Kidney (tissue), 22 donors: ENCODE results near the gene USP47. TPM values are rescaled to one million over a fixed set of nuclear protein-coding genes. Genes with fewer than 3 reads are reported as not detected.

ENCODE experiments used
- DNase-seq, 5 donors: peaks; one replicate each; pipeline ENCODE4 v3.0.0-alpha.2; 2013 to 2020
- FAIRE-seq: peaks from 2 replicates; lab custom pipeline; 2012; peaks lifted over from hg19 to GRCh38; lab: Jason Lieb, UNC
- H3K27ac ChIP-seq, 2 donors: one replicate each; pipeline ENCODE4 v1.7.0; 2013; ENCODE audit warnings: low read depth in 2 of 2, low read length in 2 of 2, inconsistent platforms in 1 of 2
- H3K27me3 ChIP-seq: one replicate; pipeline ENCODE4 v1.7.1; 2013; ENCODE audit warnings: low read length, inconsistent platforms; ENCODE audit not compliant: control insufficient read depth, insufficient read depth
- H3K36me3 ChIP-seq, 3 donors: one replicate each; pipeline versions ENCODE4 v1.7.0 to v1.7.1; 2013; ENCODE audit warnings: low read length in 3 of 3, control low read depth in 1 of 3, inconsistent platforms in 1 of 3; ENCODE audit not compliant: insufficient read depth in 3 of 3, control insufficient read depth in 2 of 3
- H3K4me1 ChIP-seq, 3 donors: one replicate each; pipeline versions ENCODE4 v1.7.0 to v1.7.1; 2013; ENCODE audit warnings: low read length in 3 of 3, inconsistent platforms in 1 of 3, low read depth in 1 of 3; ENCODE audit not compliant: control insufficient read depth in 2 of 3, insufficient read depth in 2 of 3
- H3K4me3 ChIP-seq, 3 donors: one replicate each; pipeline versions ENCODE4 v1.7.0 to v1.8.1; 2013; ENCODE audit warnings: low read length in 3 of 3, control low read depth in 1 of 3, inconsistent platforms in 1 of 3
- H3K9ac ChIP-seq, 3 donors: one replicate each; pipeline versions ENCODE4 v1.7.0 to v1.7.1; 2013; ENCODE audit warnings: low read length in 3 of 3, control low read depth in 1 of 3, inconsistent platforms in 1 of 3
- H3K9me3 ChIP-seq, 3 donors: one replicate each; pipeline versions ENCODE4 v1.7.0 to v1.7.1; 2013; ENCODE audit warnings: low read length in 3 of 3, control low read depth in 1 of 3, inconsistent platforms in 1 of 3; ENCODE audit not compliant: control insufficient read depth in 2 of 3, insufficient read depth in 1 of 3
- CTCF ChIP-seq: IDR thresholded peaks from 3 replicates; pipeline ENCODE4 v1.5.1; 2012; ENCODE audit warnings: mild to moderate bottlenecking, moderate library complexity, borderline replicate concordance; ENCODE audit not compliant: insufficient read depth; ENCODE audit errors: extremely low read depth
- intact Hi-C: fragments of 100-400 bp; cut with DNase I; formaldehyde crosslinking; loops from one replicate; pipeline ENCODE4 v1.11.1; 2022
- long read RNA-seq, 10 donors: library from polyadenylated mRNA in 1 of 10; unstranded in 1 of 10; transcript quantifications; one replicate each; pipeline ENCODE4 v2.0.0 and lab custom pipeline, GENCODE V29; 2021 to 2026
- polyA plus RNA-seq: library from polyadenylated mRNA; stranded (reverse); fragments of 350-450 nt; fragmentation: Illumina TruSeq; extraction: RNeasy Lipid Tissue Mini Kit (QIAGEN cat#74804); gene quantifications from one replicate; pipeline ENCODE4 v1.2.3, GENCODE V29; 2014; ENCODE audit warnings: low read depth, low replicate concordance; ENCODE audit not compliant: insufficient read depth
- total RNA-seq: library from RNA; stranded (reverse); fragmentation: NEBNext Ultra II Directional; extraction: Animal tissue kit (Norgen Biotek cat#: 25700); gene quantifications from one replicate; pipeline ENCODE4 v1.2.1, GENCODE V29; 2021
- donor health status: control.
- donor health status: control.
- donor health status: control.
- donor health status: control.
- donor health status: control.
- donor health status: DM: yes; HTN: yes; CAD: no.
- donor health status: Normal renal cell carcinoma (clear cell type).

Gene USP47, protein sequence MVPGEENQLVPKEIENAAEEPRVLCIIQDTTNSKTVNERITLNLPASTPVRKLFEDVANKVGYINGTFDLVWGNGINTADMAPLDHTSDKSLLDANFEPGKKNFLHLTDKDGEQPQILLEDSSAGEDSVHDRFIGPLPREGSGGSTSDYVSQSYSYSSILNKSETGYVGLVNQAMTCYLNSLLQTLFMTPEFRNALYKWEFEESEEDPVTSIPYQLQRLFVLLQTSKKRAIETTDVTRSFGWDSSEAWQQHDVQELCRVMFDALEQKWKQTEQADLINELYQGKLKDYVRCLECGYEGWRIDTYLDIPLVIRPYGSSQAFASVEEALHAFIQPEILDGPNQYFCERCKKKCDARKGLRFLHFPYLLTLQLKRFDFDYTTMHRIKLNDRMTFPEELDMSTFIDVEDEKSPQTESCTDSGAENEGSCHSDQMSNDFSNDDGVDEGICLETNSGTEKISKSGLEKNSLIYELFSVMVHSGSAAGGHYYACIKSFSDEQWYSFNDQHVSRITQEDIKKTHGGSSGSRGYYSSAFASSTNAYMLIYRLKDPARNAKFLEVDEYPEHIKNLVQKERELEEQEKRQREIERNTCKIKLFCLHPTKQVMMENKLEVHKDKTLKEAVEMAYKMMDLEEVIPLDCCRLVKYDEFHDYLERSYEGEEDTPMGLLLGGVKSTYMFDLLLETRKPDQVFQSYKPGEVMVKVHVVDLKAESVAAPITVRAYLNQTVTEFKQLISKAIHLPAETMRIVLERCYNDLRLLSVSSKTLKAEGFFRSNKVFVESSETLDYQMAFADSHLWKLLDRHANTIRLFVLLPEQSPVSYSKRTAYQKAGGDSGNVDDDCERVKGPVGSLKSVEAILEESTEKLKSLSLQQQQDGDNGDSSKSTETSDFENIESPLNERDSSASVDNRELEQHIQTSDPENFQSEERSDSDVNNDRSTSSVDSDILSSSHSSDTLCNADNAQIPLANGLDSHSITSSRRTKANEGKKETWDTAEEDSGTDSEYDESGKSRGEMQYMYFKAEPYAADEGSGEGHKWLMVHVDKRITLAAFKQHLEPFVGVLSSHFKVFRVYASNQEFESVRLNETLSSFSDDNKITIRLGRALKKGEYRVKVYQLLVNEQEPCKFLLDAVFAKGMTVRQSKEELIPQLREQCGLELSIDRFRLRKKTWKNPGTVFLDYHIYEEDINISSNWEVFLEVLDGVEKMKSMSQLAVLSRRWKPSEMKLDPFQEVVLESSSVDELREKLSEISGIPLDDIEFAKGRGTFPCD (N-terminal part only)
- 43.3 TPM for total RNA-seq
- polyA plus RNA-seq = 16.3 TPM
- long read RNA-seq, donor 1, full-length matches to known transcripts = 8 of 26 reads
- long read RNA-seq, donor 1, partial matches to known transcripts = 18 of 26 reads
- long read RNA-seq, donor 1, other reads (novel, unspliced or antisense) = 0 of 26 reads
- long read RNA-seq, donor 2, full-length matches to known transcripts = 5 of 27 reads
- long read RNA-seq, donor 2, partial matches to known transcripts = 22 of 27 reads
- long read RNA-seq, donor 2, other reads (novel, unspliced or antisense) = 0 of 27 reads
- long read RNA-seq, donor 3, full-length matches to known transcripts = 6 of 30 reads
- long read RNA-seq, donor 3, partial matches to known transcripts = 24 of 30 reads
- long read RNA-seq, donor 3, other reads (novel, unspliced or antisense) = 0 of 30 reads
- long read RNA-seq, donor 4, full-length matches to known transcripts = 5 of 5 reads
- long read RNA-seq, donor 4, partial matches to known transcripts = 0 of 5 reads
- long read RNA-seq, donor 4, other reads (novel, unspliced or antisense) = 0 of 5 reads
- long read RNA-seq, donor 5, partial matches to known transcripts = 7 of 7 reads
- long read RNA-seq, donor 5, other reads (novel, unspliced or antisense) = 0 of 7 reads
- long read RNA-seq, donor 6, full-length matches to known transcripts = 2 of 24 reads
- long read RNA-seq, donor 6, partial matches to known transcripts = 22 of 24 reads
- long read RNA-seq, donor 6, other reads (novel, unspliced or antisense) = 0 of 24 reads
- long read RNA-seq, donor 7, full-length matches to known transcripts = 41 of 75 reads
- long read RNA-seq, donor 7, partial matches to known transcripts = 20 of 75 reads
- long read RNA-seq, donor 7, other reads (novel, unspliced or antisense) = 14 of 75 reads
- long read RNA-seq, donor 8, full-length matches to known transcripts = 4 of 13 reads
- long read RNA-seq, donor 8, partial matches to known transcripts = 9 of 13 reads
- long read RNA-seq, donor 8, other reads (novel, unspliced or antisense) = 0 of 13 reads
- long read RNA-seq, donor 9, full-length matches to known transcripts = 1 of 1 reads
- long read RNA-seq, donor 9, partial matches to known transcripts = 0 of 1 reads
- long read RNA-seq, donor 9, other reads (novel, unspliced or antisense) = 0 of 1 reads
- long read RNA-seq, donor 10, full-length matches to known transcripts = 3 of 20 reads
- long read RNA-seq, donor 10, partial matches to known transcripts = 17 of 20 reads
- long read RNA-seq, donor 10, other reads (novel, unspliced or antisense) = 0 of 20 reads

DNA sequence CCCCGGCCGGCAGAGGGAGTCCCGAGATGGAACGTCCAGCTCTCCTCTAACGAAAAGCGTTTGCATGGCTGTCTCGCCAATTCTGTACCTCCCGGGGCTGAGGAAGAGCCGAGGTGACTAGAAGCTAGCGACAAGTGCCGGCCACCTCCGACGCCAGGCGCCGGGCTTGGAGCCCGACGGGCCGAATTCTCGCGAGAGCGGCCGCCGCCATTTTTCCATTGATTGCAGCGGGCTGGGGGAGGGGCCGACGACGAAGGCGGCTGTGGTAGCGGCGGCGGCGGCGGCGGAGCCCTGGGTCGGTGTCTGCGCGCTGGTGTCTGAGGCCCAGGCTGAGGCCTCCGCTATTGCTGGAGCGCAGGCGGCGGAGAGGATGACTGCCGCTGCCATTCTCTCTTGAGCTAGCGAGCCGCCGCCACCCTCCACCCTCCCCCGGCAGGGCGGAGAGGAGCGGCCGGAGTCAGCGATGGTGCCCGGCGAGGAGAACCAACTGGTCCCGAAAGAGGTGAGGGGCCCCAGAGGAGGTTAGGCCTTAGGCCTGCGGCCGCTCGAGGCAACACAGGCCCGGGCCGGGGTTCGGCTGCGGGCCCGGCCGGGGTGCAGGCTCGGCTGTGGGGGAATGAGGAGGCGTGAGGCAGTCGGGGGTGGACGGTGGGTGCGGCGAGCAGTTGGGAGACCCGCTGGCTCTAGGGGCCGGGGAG, at the start of gene USP47:
Gene USP47 (plus strand): TSS at position 250 of the 698 bp plus-strand sequence. CDS start 214 bp downstream, at position 464.
- Histone ChIP-seq H3K9ac (peak within 1 kb of the TSS; percentile 82 to 94 (median 86)), H3K27me3 (no peaks in the 10 kb centered on the region), H3K4me1 (peaks cover 0 to 14% (median 12%) of the 10 kb centered on the region in 3 donors), H3K9me3 (no peaks in the 10 kb centered on the region), H3K36me3 (no peaks in the 10 kb centered on the region), H3K4me3 (peak within 1 kb of the TSS; percentile 86 to 90 (median 89)), H3K27ac (peak within 1 kb of the TSS; percentile 96 to 99)
- intact Hi-C loops = no loop called here
- no peak for FAIRE-seq
- peak; percentile 92 to 96 (median 95) for DNase-seq
- no peak for TF ChIP-seq CTCF

GRCh38 chr11:11793073-11793472, 48.7 kb upstream of the USP47 start:
- H3K4me1 ChIP-seq = no peaks in the 10 kb centered on the region
- H3K36me3 ChIP-seq = no peaks in the 10 kb centered on the region
- no peak overlapping the region for H3K9ac ChIP-seq
- no peak overlapping the region for H3K27ac ChIP-seq
- DNase-seq (no peak), FAIRE-seq (no peak)
- intact Hi-C loops = loop anchor here (10.0 kb wide), 1 partner anchor 252 kb away; no protein-coding TSS in a partner anchor
- no peak overlapping the region for H3K4me3 ChIP-seq
- no peak for TF ChIP-seq CTCF
- no peaks in the 10 kb centered on the region for H3K27me3 ChIP-seq
- H3K9me3 ChIP-seq = no peaks in the 10 kb centered on the region
